Measurements from ENCODE around the gene ZNF568. TPM values are rescaled to one million over a fixed set of nuclear protein-coding genes. Genes with fewer than 3 reads are reported as not detected.

The ZNF568 gene
- total RNA-seq, 1 donor from 2014 or later = 5.9 TPM

GRCh38 chr19:36931684-36932083 is 15.6 kb downstream of the ZNF568 start:
- FAIRE-seq = no peak
- no peak overlapping the region for H3K27ac Mint-ChIP-seq (ENCODE audit: unreplicated experiment)
- no peak for DNase-seq (ENCODE audit: low read depth)
- Histone ChIP-seq H3K4me3 (ENCODE audit: insufficient read depth, low read depth, low read length) (no peak overlapping the region), H3K79me2 (ENCODE audit: insufficient read depth, low read length) (no peaks in the 10 kb centered on the region), H2AFZ (ENCODE audit: low read depth, low read length) (no peak overlapping the region), H3K9me3 (ENCODE audit: insufficient read depth, low read depth, low read length) (peaks cover 1% of the 10 kb centered on the region), H4K20me1 (ENCODE audit: insufficient read depth, low read length) (no peaks in the 10 kb centered on the region), H3K27me3 (ENCODE audit: insufficient read depth, low read length) (no peaks in the 10 kb centered on the region), H3K36me3 (ENCODE audit: insufficient read depth, low read length) (peaks cover 3% of the 10 kb centered on the region), H3K4me2 (ENCODE audit: low read length) (no peak overlapping the region), H3K27ac (ENCODE audit: low read depth, low read length) (no peak overlapping the region), H3K4me1 (ENCODE audit: insufficient read depth, low read length) (no peaks in the 10 kb centered on the region), H3K9ac (ENCODE audit: low read length) (no peak overlapping the region)
- TF ChIP-seq EZH2 (IDR thresholded peaks at IDR 0.05; ENCODE audit: insufficient read depth, low read length) (no peak), CTCF (IDR thresholded peaks at IDR 0.05; ENCODE audit: insufficient read depth, low read depth, low read length) (no peak)
- no peaks in the 10 kb centered on the region for H3K4me1 Mint-ChIP-seq (ENCODE audit: low read depth, unreplicated experiment)
- H3K9me3 Mint-ChIP-seq (ENCODE audit: unreplicated experiment) = peaks cover 12% of the 10 kb centered on the region
- H3K36me3 Mint-ChIP-seq (ENCODE audit: low read depth, unreplicated experiment) = peaks cover 18% of the 10 kb centered on the region
- H3K4me3 Mint-ChIP-seq (ENCODE audit: unreplicated experiment) = no peak overlapping the region
- no peaks in the 10 kb centered on the region for H3K27me3 Mint-ChIP-seq (ENCODE audit: low read depth, unreplicated experiment)

- Histone ChIP-seq H3K9ac (ENCODE audit: low read length) (no peak overlapping the region), H3K4me2 (ENCODE audit: low read length) (no peak overlapping the region), H3K4me1 (ENCODE audit: insufficient read depth, low read length) (no peaks in the 10 kb centered on the region), H3K27ac (ENCODE audit: low read depth, low read length) (no peak overlapping the region), H3K79me2 (ENCODE audit: insufficient read depth, low read length) (no peaks in the 10 kb centered on the region), H4K20me1 (ENCODE audit: insufficient read depth, low read length) (no peaks in the 10 kb centered on the region), H3K4me3 (ENCODE audit: insufficient read depth, low read depth, low read length) (no peak overlapping the region), H3K36me3 (ENCODE audit: insufficient read depth, low read length) (peaks cover 26% of the 10 kb centered on the region), H2AFZ (ENCODE audit: low read depth, low read length) (no peak overlapping the region), H3K9me3 (ENCODE audit: insufficient read depth, low read depth, low read length) (peaks cover 6% of the 10 kb centered on the region), H3K27me3 (ENCODE audit: insufficient read depth, low read length) (no peaks in the 10 kb centered on the region)
- H3K36me3 Mint-ChIP-seq (ENCODE audit: low read depth, unreplicated experiment) = peaks cover 32% of the 10 kb centered on the region
- peaks cover 16% of the 10 kb centered on the region for H3K9me3 Mint-ChIP-seq (ENCODE audit: unreplicated experiment)
- H3K4me1 Mint-ChIP-seq (ENCODE audit: low read depth, unreplicated experiment) = no peaks in the 10 kb centered on the region
- H3K27me3 Mint-ChIP-seq (ENCODE audit: low read depth, unreplicated experiment) = no peaks in the 10 kb centered on the region
- H3K27ac Mint-ChIP-seq (ENCODE audit: unreplicated experiment) = no peak overlapping the region
- FAIRE-seq (no peak), DNase-seq (ENCODE audit: low read depth) (peak; percentile 4)
- no peak for TF ChIP-seq CTCF (IDR thresholded peaks at IDR 0.05; ENCODE audit: insufficient read depth, low read depth, low read length)
- TF ChIP-seq EZH2 (IDR thresholded peaks at IDR 0.05; ENCODE audit: insufficient read depth, low read length) = no peak
- no peak overlapping the region for H3K4me3 Mint-ChIP-seq (ENCODE audit: unreplicated experiment)
Measured at GRCh38 chr19:36939153-36939552, 23.0 kb downstream of the ZNF568 start.

- Histone ChIP-seq H2AFZ (ENCODE audit: low read depth, low read length) (no peak overlapping the region), H3K36me3 (ENCODE audit: insufficient read depth, low read length) (peaks cover 25% of the 10 kb centered on the region), H4K20me1 (ENCODE audit: insufficient read depth, low read length) (no peaks in the 10 kb centered on the region), H3K79me2 (ENCODE audit: insufficient read depth, low read length) (no peaks in the 10 kb centered on the region), H3K4me3 (ENCODE audit: insufficient read depth, low read depth, low read length) (no peak overlapping the region), H3K27ac (ENCODE audit: low read depth, low read length) (no peak overlapping the region), H3K9ac (ENCODE audit: low read length) (no peak overlapping the region), H3K27me3 (ENCODE audit: insufficient read depth, low read length) (no peaks in the 10 kb centered on the region), H3K4me2 (ENCODE audit: low read length) (no peak overlapping the region), H3K4me1 (ENCODE audit: insufficient read depth, low read length) (no peaks in the 10 kb centered on the region), H3K9me3 (ENCODE audit: insufficient read depth, low read depth, low read length) (peaks cover 34% of the 10 kb centered on the region)
- Mint-ChIP-seq H3K27me3 (ENCODE audit: low read depth, unreplicated experiment) (no peaks in the 10 kb centered on the region), H3K4me1 (ENCODE audit: low read depth, unreplicated experiment) (no peaks in the 10 kb centered on the region), H3K4me3 (ENCODE audit: unreplicated experiment) (no peak overlapping the region), H3K9me3 (ENCODE audit: unreplicated experiment) (peaks cover 36% of the 10 kb centered on the region), H3K36me3 (ENCODE audit: low read depth, unreplicated experiment) (peaks cover 40% of the 10 kb centered on the region), H3K27ac (ENCODE audit: unreplicated experiment) (no peak overlapping the region)
- TF ChIP-seq EZH2 (IDR thresholded peaks at IDR 0.05; ENCODE audit: insufficient read depth, low read length) = no peak
- no peak for TF ChIP-seq CTCF (IDR thresholded peaks at IDR 0.05; ENCODE audit: insufficient read depth, low read depth, low read length)
- no peak for FAIRE-seq
- DNase-seq (ENCODE audit: low read depth) = no peak
Measured at GRCh38 chr19:36950335-36951119, 34.4 kb downstream of the ZNF568 start.

All from astrocyte (in vitro differentiated cells and primary cell).